Measurements from ENCODE around the gene GPR176. TPM values are rescaled to one million over a fixed set of nuclear protein-coding genes. Genes with fewer than 3 reads are reported as not detected.

Gene GPR176
- total and polyA plus RNA-seq, 9 donors: 0.68 to 8.5 (median 1.8) TPM

DNA sequence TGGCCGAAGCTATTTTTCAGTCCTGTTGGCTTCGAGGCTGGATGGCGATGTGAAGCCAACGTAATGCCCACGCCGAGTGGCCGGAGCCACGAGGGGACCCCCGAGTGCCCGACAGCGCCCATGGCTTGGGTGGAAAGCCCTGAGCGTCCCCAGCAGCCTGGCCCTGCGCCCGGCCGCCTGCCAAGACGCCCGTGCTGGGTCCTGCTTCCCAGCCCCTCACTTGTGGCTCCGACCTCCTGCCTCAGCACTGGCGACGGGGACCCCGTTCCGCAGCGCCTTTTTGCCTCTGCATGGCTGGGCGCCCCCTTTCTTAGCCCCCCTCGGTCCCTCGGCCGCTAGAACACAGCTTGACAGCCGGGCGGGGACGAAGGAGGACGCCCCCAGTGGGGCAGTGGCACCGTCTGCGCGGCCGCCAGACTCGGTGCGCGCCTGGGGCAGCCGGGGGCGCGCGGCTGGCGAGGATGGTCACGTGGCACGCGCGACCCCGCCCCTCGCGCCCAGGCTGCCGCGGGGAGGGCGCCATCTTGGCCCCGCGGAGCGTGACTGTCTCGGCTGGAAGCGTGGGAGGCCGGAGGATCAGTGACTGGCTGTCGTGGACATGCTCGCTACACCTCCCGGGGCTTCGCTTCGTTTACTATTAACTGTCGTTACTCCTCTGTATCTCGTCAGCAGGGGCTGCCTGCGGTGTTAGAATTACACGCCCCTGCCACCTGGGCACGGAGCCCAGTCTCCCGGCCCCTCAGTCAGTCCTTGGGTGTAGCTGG is 626 bp upstream of the GPR176 start:
- H3K36me3 ChIP-seq: no peaks in the 10 kb centered on the region
- peak; percentile 76 to 88 (median 82) for DNase-seq
- TF ChIP-seq, protein P1, sequence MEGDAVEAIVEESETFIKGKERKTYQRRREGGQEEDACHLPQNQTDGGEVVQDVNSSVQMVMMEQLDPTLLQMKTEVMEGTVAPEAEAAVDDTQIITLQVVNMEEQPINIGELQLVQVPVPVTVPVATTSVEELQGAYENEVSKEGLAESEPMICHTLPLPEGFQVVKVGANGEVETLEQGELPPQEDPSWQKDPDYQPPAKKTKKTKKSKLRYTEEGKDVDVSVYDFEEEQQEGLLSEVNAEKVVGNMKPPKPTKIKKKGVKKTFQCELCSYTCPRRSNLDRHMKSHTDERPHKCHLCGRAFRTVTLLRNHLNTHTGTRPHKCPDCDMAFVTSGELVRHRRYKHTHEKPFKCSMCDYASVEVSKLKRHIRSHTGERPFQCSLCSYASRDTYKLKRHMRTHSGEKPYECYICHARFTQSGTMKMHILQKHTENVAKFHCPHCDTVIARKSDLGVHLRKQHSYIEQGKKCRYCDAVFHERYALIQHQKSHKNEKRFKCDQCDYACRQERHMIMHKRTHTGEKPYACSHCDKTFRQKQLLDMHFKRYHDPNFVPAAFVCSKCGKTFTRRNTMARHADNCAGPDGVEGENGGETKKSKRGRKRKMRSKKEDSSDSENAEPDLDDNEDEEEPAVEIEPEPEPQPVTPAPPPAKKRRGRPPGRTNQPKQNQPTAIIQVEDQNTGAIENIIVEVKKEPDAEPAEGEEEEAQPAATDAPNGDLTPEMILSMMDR (IDR thresholded peaks at IDR 0.05): no peak
- peak; percentile 47 for TF ChIP-seq POLR2A (IDR thresholded peaks at IDR 0.05)
- H3K4me3 ChIP-seq: peak overlapping the region; percentile 45
- H3K4me1 ChIP-seq (ENCODE audit: insufficient read depth): peaks cover 6% of the 10 kb centered on the region
- 1 to 2% (median 1%) methylated on average over 69 to 70 of the region's 70 CpGs for WGBS, 3 donors
- intact Hi-C loops (cut with DNase I): no loop called here
- H3K9me3 ChIP-seq: no peaks in the 10 kb centered on the region
- H3K27ac ChIP-seq: peak overlapping the region; percentile 27 to 54
- H3K27me3 ChIP-seq: no peaks in the 10 kb centered on the region

DNA sequence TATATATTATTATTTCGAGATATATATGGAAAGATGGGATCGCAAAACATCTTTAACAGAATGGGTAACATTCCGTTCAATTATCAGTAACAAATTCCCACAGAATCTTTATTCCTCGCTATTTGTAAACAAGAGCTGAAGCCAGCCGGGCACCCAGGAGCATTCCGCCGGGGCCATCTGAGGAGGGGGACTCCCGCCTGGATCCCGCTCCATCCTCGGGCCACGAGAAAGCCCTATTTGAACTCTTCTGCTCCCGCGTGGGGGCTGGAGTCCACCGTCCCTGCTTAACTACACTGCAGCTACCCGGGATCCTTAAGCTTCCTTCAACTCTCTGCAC is 687 bp downstream of the GPR176 start:
- H3K4me1 ChIP-seq (ENCODE audit: insufficient read depth): peaks cover 6% of the 10 kb centered on the region
- H3K27me3 ChIP-seq: no peaks in the 10 kb centered on the region
- H3K4me3 ChIP-seq: peak overlapping the region; percentile 45
- no peak overlapping the region for H3K27ac ChIP-seq
- TF ChIP-seq POLR2A (IDR thresholded peaks at IDR 0.05): no peak
- no peak for TF ChIP-seq EP300 (IDR thresholded peaks at IDR 0.05)
- TF ChIP-seq, protein P1 (IDR thresholded peaks at IDR 0.05): no peak
- WGBS, 3 donors: 2 to 4% (median 3%) methylated on average over 15 of the region's 15 CpGs
- intact Hi-C loops (cut with DNase I): no loop called here
- no peaks in the 10 kb centered on the region for H3K9me3 ChIP-seq
- no peaks in the 10 kb centered on the region for H3K36me3 ChIP-seq
- DNase-seq: no peak

DNA sequence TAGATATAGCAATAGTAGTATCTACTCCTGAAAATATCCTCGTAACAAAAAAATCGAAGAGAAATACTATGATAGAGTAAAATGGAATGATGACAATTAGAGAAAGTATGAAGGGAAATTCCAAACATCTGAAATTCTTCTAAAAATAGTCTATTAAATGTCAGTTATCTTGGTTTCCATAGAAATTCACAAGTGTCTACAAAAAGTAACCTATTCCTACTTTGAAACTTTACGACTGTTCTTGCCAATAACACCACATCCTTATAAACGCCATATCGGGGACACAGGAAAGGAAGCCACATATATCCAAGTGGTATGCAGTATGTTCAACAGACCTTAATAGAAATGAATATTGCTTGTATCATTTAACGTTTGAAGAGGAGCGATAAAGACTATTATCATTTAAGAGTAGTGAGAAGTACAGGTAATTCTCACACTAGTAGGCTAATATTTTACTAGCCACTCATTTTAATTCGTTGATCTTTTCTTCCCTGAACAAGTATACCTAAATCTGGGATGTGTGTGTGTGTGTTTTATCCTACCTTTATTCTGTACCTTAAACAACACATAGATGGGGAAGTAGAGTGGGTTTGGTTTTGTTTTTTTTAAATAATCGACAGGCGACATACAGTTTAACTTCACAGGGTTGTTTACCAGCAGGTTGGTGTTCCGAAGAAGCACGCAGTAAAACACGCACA is 1.2 kb downstream of the GPR176 start:
- intact Hi-C loops (cut with DNase I): no loop called here
- Histone ChIP-seq H3K9me3 (no peaks in the 10 kb centered on the region), H3K27ac (no peak overlapping the region), H3K36me3 (no peaks in the 10 kb centered on the region), H3K27me3 (no peaks in the 10 kb centered on the region), H3K4me3 (peak overlapping the region; percentile 45), H3K4me1 (ENCODE audit: insufficient read depth) (peaks cover 6% of the 10 kb centered on the region)
- WGBS, 3 donors: 18 to 24% (median 22%) methylated on average over 13 of the region's 13 CpGs
- TF ChIP-seq EP300 (IDR thresholded peaks at IDR 0.05) (no peak), POLR2A (IDR thresholded peaks at IDR 0.05) (no peak)
- TF ChIP-seq, protein P1 (IDR thresholded peaks at IDR 0.05): no peak
- DNase-seq: no peak

DNA sequence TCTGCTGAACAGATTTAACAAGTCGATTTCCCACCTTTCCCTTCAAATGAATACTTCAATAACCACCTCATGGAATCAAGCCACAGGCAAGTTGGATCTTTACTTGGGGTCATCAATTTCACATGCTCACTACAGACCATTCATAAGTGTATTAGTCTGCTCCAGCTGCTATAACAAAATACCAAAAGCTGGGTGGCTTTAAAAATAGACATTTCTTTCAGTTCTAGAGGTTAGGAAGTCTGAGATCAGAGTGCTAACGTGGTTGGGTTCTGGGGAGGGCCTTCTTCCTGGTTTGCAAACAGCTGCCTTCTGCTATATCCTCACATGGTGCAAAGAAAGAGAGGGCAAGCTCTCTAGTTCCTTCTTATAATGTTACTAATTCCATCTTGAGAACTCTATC is 5.1 kb downstream of the GPR176 start:
- H3K27me3 ChIP-seq: no peaks in the 10 kb centered on the region
- no peaks in the 10 kb centered on the region for H3K36me3 ChIP-seq
- TF ChIP-seq, protein P1 (IDR thresholded peaks at IDR 0.05): no peak
- TF ChIP-seq EP300 (IDR thresholded peaks at IDR 0.05) (no peak), POLR2A (IDR thresholded peaks at IDR 0.05) (no peak)
- H3K27ac ChIP-seq: no peak overlapping the region
- 86 to 88% (median 87%) methylated on average over 2 of the region's 2 CpGs for WGBS, 3 donors
- H3K4me1 ChIP-seq (ENCODE audit: insufficient read depth): peaks cover 3% of the 10 kb centered on the region
- no peak for DNase-seq
- H3K4me3 ChIP-seq: no peak overlapping the region
- intact Hi-C loops (cut with DNase I): no loop called here
- no peaks in the 10 kb centered on the region for H3K9me3 ChIP-seq

Measured in ovary (tissue), 9 donors.